Measurements from ENCODE around the gene KAT6B. TPM values are rescaled to one million over a fixed set of nuclear protein-coding genes. Genes with fewer than 3 reads are reported as not detected.

Gene KAT6B
- total RNA-seq, 1 donor = 86.4 TPM

GRCh38 chr10:74993649-74994048 is 167.2 kb downstream of the KAT6B start:
- H3K4me3 ChIP-seq (ENCODE audit: low read length) = no peak overlapping the region

GRCh38 chr10:74994854-74995253 is 168.5 kb downstream of the KAT6B start:
- Histone ChIP-seq H3K4me1 (ENCODE audit: insufficient read depth, low read length) (no peaks in the 10 kb centered on the region), H3K27me3 (ENCODE audit: insufficient read depth, low read length) (no peaks in the 10 kb centered on the region), H3K4me3 (ENCODE audit: low read length) (no peak overlapping the region), H3K9me3 (ENCODE audit: low read depth, low read length) (no peaks in the 10 kb centered on the region)

More at GRCh38 chr10:74993649-74994048, 167.2 kb downstream of the KAT6B start:
- Histone ChIP-seq H3K4me1 (ENCODE audit: insufficient read depth, low read length) (no peaks in the 10 kb centered on the region), H3K27me3 (ENCODE audit: insufficient read depth, low read length) (no peaks in the 10 kb centered on the region), H3K9me3 (ENCODE audit: low read depth, low read length) (no peaks in the 10 kb centered on the region)

- H3K9me3 ChIP-seq (ENCODE audit: low read depth, low read length) = no peaks in the 10 kb centered on the region
- H3K4me3 ChIP-seq (ENCODE audit: low read length) = no peak overlapping the region
- peaks cover 1% of the 10 kb centered on the region for H3K4me1 ChIP-seq (ENCODE audit: insufficient read depth, low read length)
- H3K27me3 ChIP-seq (ENCODE audit: insufficient read depth, low read length) = no peaks in the 10 kb centered on the region
Observed at GRCh38 chr10:74995806-74996205, 169.4 kb downstream of the KAT6B start.

GRCh38 chr10:74997163-74997562 is 170.8 kb downstream of the KAT6B start:
- no peaks in the 10 kb centered on the region for H3K9me3 ChIP-seq (ENCODE audit: low read depth, low read length)
- no peak overlapping the region for H3K4me3 ChIP-seq (ENCODE audit: low read length)
- H3K27me3 ChIP-seq (ENCODE audit: insufficient read depth, low read length) = no peaks in the 10 kb centered on the region
- peaks cover 7% of the 10 kb centered on the region for H3K4me1 ChIP-seq (ENCODE audit: insufficient read depth, low read length)

GRCh38 chr10:75000748-75001321 is 174.4 kb downstream of the KAT6B start:
- H3K4me3 ChIP-seq (ENCODE audit: low read length) = no peak overlapping the region
- peaks cover 7% of the 10 kb centered on the region for H3K4me1 ChIP-seq (ENCODE audit: insufficient read depth, low read length)
- no peaks in the 10 kb centered on the region for H3K9me3 ChIP-seq (ENCODE audit: low read depth, low read length)
- H3K27me3 ChIP-seq (ENCODE audit: insufficient read depth, low read length) = no peaks in the 10 kb centered on the region

GRCh38 chr10:75001715-75002350 is 175.4 kb downstream of the KAT6B start:
- no peak overlapping the region for H3K4me3 ChIP-seq (ENCODE audit: low read length)
- peaks cover 7% of the 10 kb centered on the region for H3K4me1 ChIP-seq (ENCODE audit: insufficient read depth, low read length)
- H3K9me3 ChIP-seq (ENCODE audit: low read depth, low read length) = no peaks in the 10 kb centered on the region
- H3K27me3 ChIP-seq (ENCODE audit: insufficient read depth, low read length) = no peaks in the 10 kb centered on the region

- no peak overlapping the region for H3K4me3 ChIP-seq (ENCODE audit: low read length)
- no peaks in the 10 kb centered on the region for H3K27me3 ChIP-seq (ENCODE audit: insufficient read depth, low read length)
- peaks cover 7% of the 10 kb centered on the region for H3K4me1 ChIP-seq (ENCODE audit: insufficient read depth, low read length)
- H3K9me3 ChIP-seq (ENCODE audit: low read depth, low read length) = no peaks in the 10 kb centered on the region
Observed at GRCh38 chr10:75002351-75002725, 175.9 kb downstream of the KAT6B start.

- Histone ChIP-seq H3K27me3 (ENCODE audit: insufficient read depth, low read length) (no peaks in the 10 kb centered on the region), H3K4me1 (ENCODE audit: insufficient read depth, low read length) (peaks cover 8% of the 10 kb centered on the region), H3K4me3 (ENCODE audit: low read length) (no peak overlapping the region), H3K9me3 (ENCODE audit: low read depth, low read length) (no peaks in the 10 kb centered on the region)
Observed at GRCh38 chr10:75002967-75003594, 176.7 kb downstream of the KAT6B start.

GRCh38 chr10:75003891-75004290 is 177.5 kb downstream of the KAT6B start:
- peaks cover 12% of the 10 kb centered on the region for H3K4me1 ChIP-seq (ENCODE audit: insufficient read depth, low read length)
- H3K27me3 ChIP-seq (ENCODE audit: insufficient read depth, low read length) = no peaks in the 10 kb centered on the region
- no peaks in the 10 kb centered on the region for H3K9me3 ChIP-seq (ENCODE audit: low read depth, low read length)
- H3K4me3 ChIP-seq (ENCODE audit: low read length) = no peak overlapping the region

- Histone ChIP-seq H3K4me1 (ENCODE audit: insufficient read depth, low read length) (peaks cover 5% of the 10 kb centered on the region), H3K9me3 (ENCODE audit: low read depth, low read length) (no peaks in the 10 kb centered on the region), H3K4me3 (ENCODE audit: low read length) (no peak overlapping the region), H3K27me3 (ENCODE audit: insufficient read depth, low read length) (no peaks in the 10 kb centered on the region)
Observed at GRCh38 chr10:75007646-75008045, 181.2 kb downstream of the KAT6B start.

GRCh38 chr10:75008952-75009351 is 182.6 kb downstream of the KAT6B start:
- Histone ChIP-seq H3K4me1 (ENCODE audit: insufficient read depth, low read length) (peaks cover 10% of the 10 kb centered on the region), H3K4me3 (ENCODE audit: low read length) (no peak overlapping the region), H3K9me3 (ENCODE audit: low read depth, low read length) (no peaks in the 10 kb centered on the region), H3K27me3 (ENCODE audit: insufficient read depth, low read length) (no peaks in the 10 kb centered on the region)

GRCh38 chr10:75009426-75009825 is 183.0 kb downstream of the KAT6B start:
- no peak overlapping the region for H3K4me3 ChIP-seq (ENCODE audit: low read length)
- no peaks in the 10 kb centered on the region for H3K27me3 ChIP-seq (ENCODE audit: insufficient read depth, low read length)
- peaks cover 13% of the 10 kb centered on the region for H3K4me1 ChIP-seq (ENCODE audit: insufficient read depth, low read length)
- no peaks in the 10 kb centered on the region for H3K9me3 ChIP-seq (ENCODE audit: low read depth, low read length)

GRCh38 chr10:75010373-75010772 is 184.0 kb downstream of the KAT6B start:
- Histone ChIP-seq H3K27me3 (ENCODE audit: insufficient read depth, low read length) (no peaks in the 10 kb centered on the region), H3K9me3 (ENCODE audit: low read depth, low read length) (no peaks in the 10 kb centered on the region), H3K4me1 (ENCODE audit: insufficient read depth, low read length) (peaks cover 21% of the 10 kb centered on the region), H3K4me3 (ENCODE audit: low read length) (no peak overlapping the region)

- Histone ChIP-seq H3K4me1 (ENCODE audit: insufficient read depth, low read length) (peaks cover 25% of the 10 kb centered on the region), H3K9me3 (ENCODE audit: low read depth, low read length) (no peaks in the 10 kb centered on the region), H3K27me3 (ENCODE audit: insufficient read depth, low read length) (no peaks in the 10 kb centered on the region), H3K4me3 (ENCODE audit: low read length) (no peak overlapping the region)
Observed at GRCh38 chr10:75011221-75011620, 184.8 kb downstream of the KAT6B start.

- Histone ChIP-seq H3K9me3 (ENCODE audit: low read depth, low read length) (no peaks in the 10 kb centered on the region), H3K4me3 (ENCODE audit: low read length) (no peak overlapping the region), H3K4me1 (ENCODE audit: insufficient read depth, low read length) (peaks cover 25% of the 10 kb centered on the region), H3K27me3 (ENCODE audit: insufficient read depth, low read length) (no peaks in the 10 kb centered on the region)
Observed at GRCh38 chr10:75012471-75012870, 186.1 kb downstream of the KAT6B start.

GRCh38 chr10:75013007-75013406 is 186.6 kb downstream of the KAT6B start:
- H3K27me3 ChIP-seq (ENCODE audit: insufficient read depth, low read length) = no peaks in the 10 kb centered on the region
- no peak overlapping the region for H3K4me3 ChIP-seq (ENCODE audit: low read length)
- no peaks in the 10 kb centered on the region for H3K9me3 ChIP-seq (ENCODE audit: low read depth, low read length)
- H3K4me1 ChIP-seq (ENCODE audit: insufficient read depth, low read length) = peaks cover 25% of the 10 kb centered on the region
